Activated CD4-positive, alpha-beta memory T cell treated with anti-CD3 and anti-CD28 coated beads for 36 hours (primary cell): ENCODE data around the gene MYO3B. TPM values are rescaled to one million over a fixed set of nuclear protein-coding genes. Genes with fewer than 3 reads are reported as not detected.

Experiments
- CTCF ChIA-PET: fragments of 350-600 bp; sonication (Branson Sonifier 250); formaldehyde crosslinking; loops from one replicate; lab custom pipeline; 2021; ENCODE audit warnings: antibody characterized with exemption, inconsistent platforms; lab: Charles Lee
- POLR2A ChIA-PET: fragments of 350-600 bp; sonication (Branson Sonifier 250); formaldehyde crosslinking; loops from one replicate; lab custom pipeline; 2021; ENCODE audit warnings: antibody characterized with exemption; lab: Charles Lee
- DNase-seq: peaks from one replicate; pipeline ENCODE4 v3.0.0-alpha.2; 2020
- H3K27ac Mint-ChIP-seq: one replicate; pipeline ENCODE4 v1.8.0; 2021; ENCODE audit warnings: mixed read lengths
- H3K27me3 Mint-ChIP-seq: one replicate; pipeline ENCODE4 v1.8.0; 2021; ENCODE audit warnings: mixed read lengths
- H3K36me3 Mint-ChIP-seq: one replicate; pipeline ENCODE4 v1.8.0; 2021; ENCODE audit warnings: mixed read lengths
- H3K4me1 Mint-ChIP-seq: one replicate; pipeline ENCODE4 v1.8.0; 2021; ENCODE audit warnings: low read depth, mixed read lengths
- H3K4me3 Mint-ChIP-seq: one replicate; pipeline ENCODE4 v1.8.0; 2021; ENCODE audit warnings: mild to moderate bottlenecking, mixed read lengths
- H3K9me3 Mint-ChIP-seq: one replicate; pipeline ENCODE4 v1.8.0; 2021; ENCODE audit warnings: mixed read lengths
- intact Hi-C: fragments of 100-400 bp; cut with micrococcal nuclease; formaldehyde crosslinking; loops from one replicate; pipeline ENCODE4 v1.15.1; 2023
- total RNA-seq, 2 experiments: library from RNA; stranded (reverse); gene quantifications; one replicate each; pipeline ENCODE4 v1.2.3, GENCODE V29; 2021

The MYO3B gene
- total RNA-seq, 2 experiments from 2014 or later, result 0.48 TPM

DNA sequence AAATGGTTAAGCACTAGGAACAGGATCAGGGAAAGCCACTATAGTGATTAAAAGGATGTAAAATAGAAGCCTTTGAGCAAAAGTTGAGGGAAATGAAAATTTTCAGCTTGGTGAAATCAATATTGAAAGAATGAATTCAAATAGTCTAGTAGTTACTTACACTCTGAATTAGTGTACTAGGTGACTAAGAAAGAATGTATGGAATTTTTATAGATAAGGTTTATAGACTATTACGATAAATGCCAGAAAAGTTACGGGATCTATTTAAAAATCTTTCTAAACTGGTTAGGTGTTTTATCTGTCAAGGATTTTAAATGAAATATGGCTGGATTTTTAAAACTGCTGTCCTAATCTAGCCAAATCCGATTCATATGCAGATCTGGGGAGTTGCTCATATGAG is 208.6 kb downstream of the MYO3B start:
- Mint-ChIP-seq H3K36me3 (no peaks in the 10 kb centered on the region), H3K9me3 (no peaks in the 10 kb centered on the region), H3K27ac (no peak overlapping the region), H3K4me1 (no peaks in the 10 kb centered on the region), H3K4me3 (no peak overlapping the region), H3K27me3 (peaks cover 21% of the 10 kb centered on the region)
- ChIA-PET CTCF (no interaction called here), POLR2A (no interaction called here)
- intact Hi-C loops, result no loop called here
- no peak for DNase-seq

- peaks cover 28% of the 10 kb centered on the region for H3K27me3 Mint-ChIP-seq
- CTCF ChIA-PET, result interaction anchor here (0.5 to 1.2 kb wide), 5 partner anchors 21 to 426 kb away, joined by 3 to 4 read pairs (median 3); partner anchors contain the start of gene GAD1
- POLR2A ChIA-PET, result no interaction called here
These were observed 213.1 kb downstream of the MYO3B start for GRCh38 chr2:170391018-170391417.

GRCh38 chr2:170391697-170392096 is 213.8 kb downstream of the MYO3B start:
- Mint-ChIP-seq H3K27me3 (peaks cover 24% of the 10 kb centered on the region), H3K9me3 (no peaks in the 10 kb centered on the region), H3K27ac (no peak overlapping the region), H3K36me3 (no peaks in the 10 kb centered on the region), H3K4me3 (no peak overlapping the region), H3K4me1 (no peaks in the 10 kb centered on the region)
- no peak for DNase-seq
- intact Hi-C loops, result no loop called here
- ChIA-PET CTCF (interaction anchor here (0.6 to 1.2 kb wide), 5 partner anchors 22 to 481 kb away, joined by 3 read pairs; no protein-coding TSS in a partner anchor), POLR2A (no interaction called here)

More at GRCh38 chr2:170391018-170391417, 213.1 kb downstream of the MYO3B start:
- H3K4me1 Mint-ChIP-seq, result no peaks in the 10 kb centered on the region
- H3K27ac Mint-ChIP-seq, result no peak overlapping the region
- no peak overlapping the region for H3K4me3 Mint-ChIP-seq
- no peaks in the 10 kb centered on the region for H3K9me3 Mint-ChIP-seq
- DNase-seq, result no peak
- H3K36me3 Mint-ChIP-seq, result no peaks in the 10 kb centered on the region
- intact Hi-C loops, result no loop called here

DNA sequence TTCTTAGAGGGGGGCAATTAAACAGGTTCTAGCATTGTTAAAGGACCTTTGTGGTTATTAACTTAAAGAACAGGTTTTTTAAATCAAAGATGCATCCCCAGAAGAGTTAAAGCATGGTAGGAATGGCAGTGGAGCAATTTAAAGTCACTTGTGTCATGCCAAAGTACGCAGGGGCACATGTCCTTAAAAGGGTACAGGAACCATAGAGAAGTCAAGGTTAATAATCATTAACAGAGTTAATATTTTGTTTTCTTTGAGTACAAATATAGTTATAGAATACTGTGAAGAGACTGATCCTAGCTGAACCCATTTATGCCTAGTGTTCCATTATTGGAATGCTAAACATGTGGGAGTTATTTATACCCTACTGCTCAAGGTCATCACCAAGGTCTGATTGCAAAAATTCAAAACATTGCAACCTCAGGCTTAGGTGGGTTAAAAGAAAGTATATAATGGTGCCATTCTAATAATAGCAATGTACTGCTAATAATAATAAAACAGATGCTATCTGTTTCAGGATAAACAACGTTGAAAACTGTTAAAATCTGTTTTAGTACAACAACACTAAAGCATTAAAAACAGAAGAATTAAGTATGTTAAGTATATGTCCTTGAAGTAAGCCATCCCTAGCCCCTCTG is 216.0 kb downstream of the MYO3B start:
- ChIA-PET CTCF (no interaction called here), POLR2A (no interaction called here)
- no peak for DNase-seq
- Mint-ChIP-seq H3K36me3 (no peaks in the 10 kb centered on the region), H3K9me3 (no peaks in the 10 kb centered on the region), H3K27ac (no peak overlapping the region), H3K4me3 (no peak overlapping the region), H3K27me3 (peaks cover 21% of the 10 kb centered on the region), H3K4me1 (no peaks in the 10 kb centered on the region)
- intact Hi-C loops, result no loop called here

DNA sequence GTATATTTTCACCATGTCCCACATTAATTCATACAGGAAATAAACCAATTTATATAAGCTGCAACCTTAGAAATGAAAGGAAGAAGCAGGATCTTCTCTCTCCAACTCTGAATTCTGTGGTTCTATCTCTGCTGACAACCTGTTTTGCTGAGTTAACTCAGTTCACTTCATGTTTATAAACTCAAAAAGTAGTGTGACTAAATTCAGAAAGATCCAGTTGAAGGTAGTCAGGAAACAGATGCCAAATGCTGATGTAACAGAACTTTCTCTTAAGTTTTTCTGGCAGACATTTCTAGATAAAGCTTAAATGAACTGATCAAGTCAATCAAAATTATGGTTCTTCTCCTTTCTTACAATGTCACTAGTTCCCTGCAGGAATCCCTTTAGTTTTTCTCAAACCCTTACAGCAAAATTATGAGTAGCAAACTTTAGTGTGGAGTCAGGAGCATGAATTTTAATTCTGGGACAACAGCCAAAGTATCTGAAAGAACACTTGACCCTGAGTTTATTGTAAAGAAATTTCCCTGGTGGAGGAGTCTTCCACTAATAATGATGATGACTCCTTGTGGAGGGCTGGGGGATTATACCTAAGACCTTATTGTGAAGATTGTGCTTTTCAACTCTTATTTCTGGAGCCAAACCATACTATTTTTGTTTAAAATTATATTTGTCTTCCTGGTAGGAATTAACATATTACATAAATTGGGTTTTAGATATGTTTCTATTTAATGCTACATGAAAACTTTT is 216.9 kb downstream of the MYO3B start:
- ChIA-PET POLR2A (no interaction called here), CTCF (no interaction called here)
- Mint-ChIP-seq H3K27me3 (peaks cover 20% of the 10 kb centered on the region), H3K4me3 (no peak overlapping the region), H3K9me3 (no peaks in the 10 kb centered on the region), H3K27ac (no peak overlapping the region), H3K4me1 (no peaks in the 10 kb centered on the region), H3K36me3 (no peaks in the 10 kb centered on the region)
- DNase-seq, result no peak
- intact Hi-C loops, result no loop called here

- no peak for DNase-seq
- Mint-ChIP-seq H3K27ac (no peak overlapping the region), H3K4me3 (no peak overlapping the region), H3K9me3 (no peaks in the 10 kb centered on the region), H3K27me3 (peaks cover 20% of the 10 kb centered on the region), H3K36me3 (no peaks in the 10 kb centered on the region), H3K4me1 (no peaks in the 10 kb centered on the region)
- intact Hi-C loops, result no loop called here
- CTCF ChIA-PET, result interaction anchor here (1.9 to 2.4 kb wide), 2 partner anchors 12 to 36 kb away, joined by 4 to 7 read pairs; no protein-coding TSS in a partner anchor
- POLR2A ChIA-PET, result no interaction called here
These were observed 219.0 kb downstream of the MYO3B start for GRCh38 chr2:170396799-170397459.

- Mint-ChIP-seq H3K36me3 (no peaks in the 10 kb centered on the region), H3K27ac (no peak overlapping the region), H3K4me3 (no peak overlapping the region), H3K9me3 (no peaks in the 10 kb centered on the region), H3K4me1 (no peaks in the 10 kb centered on the region), H3K27me3 (peaks cover 15% of the 10 kb centered on the region)
- ChIA-PET CTCF (no interaction called here), POLR2A (no interaction called here)
- intact Hi-C loops, result no loop called here
- no peak for DNase-seq
These were observed 223.2 kb downstream of the MYO3B start for GRCh38 chr2:170401187-170401586.

GRCh38 chr2:170404846-170405245 is 226.9 kb downstream of the MYO3B start:
- H3K9me3 Mint-ChIP-seq, result no peaks in the 10 kb centered on the region
- peaks cover 5% of the 10 kb centered on the region for H3K4me1 Mint-ChIP-seq
- H3K27me3 Mint-ChIP-seq, result peaks cover 21% of the 10 kb centered on the region
- H3K36me3 Mint-ChIP-seq, result no peaks in the 10 kb centered on the region
- no peak for DNase-seq
- H3K27ac Mint-ChIP-seq, result no peak overlapping the region
- ChIA-PET CTCF (no interaction called here), POLR2A (no interaction called here)
- no peak overlapping the region for H3K4me3 Mint-ChIP-seq
- intact Hi-C loops, result loop anchor here (5.0 kb wide), 1 partner anchor 307 kb away; no protein-coding TSS in a partner anchor

DNA sequence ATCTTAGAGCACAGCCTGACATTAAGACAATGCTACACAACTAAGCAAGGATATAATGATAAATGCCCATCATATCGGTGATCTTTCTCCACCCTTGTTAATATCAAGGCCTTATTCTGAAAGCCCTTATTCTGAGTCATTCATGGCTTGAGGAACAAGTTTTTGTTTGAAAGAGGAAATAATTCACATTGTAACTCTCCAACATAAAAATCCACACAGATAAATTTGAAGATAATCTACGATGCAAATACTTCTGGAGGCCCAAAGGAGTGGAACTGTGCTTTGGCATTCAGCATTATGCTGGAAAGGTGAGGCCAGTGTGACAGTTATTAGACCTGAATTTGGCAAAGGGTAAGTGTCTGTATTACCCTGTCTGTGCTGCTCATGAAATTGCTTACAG is 227.4 kb downstream of the MYO3B start:
- intact Hi-C loops, result loop anchor here (5.0 kb wide), 1 partner anchor 307 kb away; no protein-coding TSS in a partner anchor
- Mint-ChIP-seq H3K27ac (no peak overlapping the region), H3K9me3 (no peaks in the 10 kb centered on the region), H3K4me3 (no peak overlapping the region), H3K36me3 (no peaks in the 10 kb centered on the region), H3K27me3 (peaks cover 20% of the 10 kb centered on the region), H3K4me1 (peaks cover 5% of the 10 kb centered on the region)
- CTCF ChIA-PET, result no interaction called here
- POLR2A ChIA-PET, result no interaction called here
- DNase-seq, result no peak

- no peaks in the 10 kb centered on the region for H3K9me3 Mint-ChIP-seq
- H3K36me3 Mint-ChIP-seq, result no peaks in the 10 kb centered on the region
- H3K4me3 Mint-ChIP-seq, result no peak overlapping the region
- no peak for DNase-seq
- ChIA-PET POLR2A (no interaction called here), CTCF (interaction anchor here (0.6 to 3.1 kb wide), 35 partner anchors 11 to 581 kb away, joined by 3 to 37 read pairs (median 4); partner anchors contain the start of genes GAD1 and UBR3)
- H3K27ac Mint-ChIP-seq, result no peak overlapping the region
- peaks cover 20% of the 10 kb centered on the region for H3K27me3 Mint-ChIP-seq
- peaks cover 5% of the 10 kb centered on the region for H3K4me1 Mint-ChIP-seq
- intact Hi-C loops, result loop anchor here (1.0 to 5.0 kb wide), 3 partner anchors 46 to 407 kb away; no protein-coding TSS in a partner anchor
These were observed 230.7 kb downstream of the MYO3B start for GRCh38 chr2:170408461-170409163.

DNA sequence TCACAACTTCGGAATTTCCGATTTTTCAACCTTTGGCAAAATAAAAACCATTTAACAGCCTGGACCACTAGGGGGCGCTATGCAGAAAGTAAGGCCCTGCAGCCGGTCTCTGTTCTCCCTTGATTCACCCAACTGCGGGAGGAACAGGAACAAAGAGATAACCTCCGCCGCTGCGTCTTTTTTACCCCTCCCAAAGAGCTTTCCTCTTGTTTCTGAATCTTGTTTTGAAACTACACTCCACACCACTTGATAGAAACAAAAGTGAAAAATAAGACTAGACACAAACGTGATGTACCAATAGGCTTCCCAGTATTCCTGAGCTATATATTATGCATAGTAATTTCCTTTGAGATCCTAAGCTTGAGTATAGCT is 231.2 kb downstream of the MYO3B start:
- H3K36me3 Mint-ChIP-seq, result no peaks in the 10 kb centered on the region
- POLR2A ChIA-PET, result no interaction called here
- peaks cover 5% of the 10 kb centered on the region for H3K4me1 Mint-ChIP-seq
- no peaks in the 10 kb centered on the region for H3K9me3 Mint-ChIP-seq
- intact Hi-C loops, result loop anchor here (1.0 to 5.0 kb wide), 3 partner anchors 46 to 406 kb away; no protein-coding TSS in a partner anchor
- peaks cover 20% of the 10 kb centered on the region for H3K27me3 Mint-ChIP-seq
- no peak overlapping the region for H3K4me3 Mint-ChIP-seq
- H3K27ac Mint-ChIP-seq, result no peak overlapping the region
- DNase-seq, result peak; percentile 80
- CTCF ChIA-PET, result interaction anchor here (0.6 to 3.1 kb wide), 42 partner anchors 10 to 464 kb away, joined by 3 to 37 read pairs (median 4); partner anchors contain the start of gene GAD1
